ENCODE measurements around the gene WWTR1. TPM values are rescaled to one million over a fixed set of nuclear protein-coding genes. Genes with fewer than 3 reads are reported as not detected.

Gene WWTR1
- total RNA-seq, 2 experiments from 2014 or later = 0.22 to 0.30 TPM

GRCh38 chr3:149515249-149515648, 142.6 kb downstream of the WWTR1 start:
- H3K27ac Mint-ChIP-seq = no peak overlapping the region
- CTCF ChIA-PET = no interaction called here

GRCh38 chr3:149514471-149514870, 143.4 kb downstream of the WWTR1 start:
- Mint-ChIP-seq H3K27me3 (peaks cover 32% of the 10 kb centered on the region), H3K4me1 (ENCODE audit: low read depth) (peaks cover 6% of the 10 kb centered on the region), H3K4me3 (no peak overlapping the region), H3K27ac (no peak overlapping the region), H3K9me3 (no peaks in the 10 kb centered on the region), H3K36me3 (ENCODE audit: low read depth) (no peaks in the 10 kb centered on the region)
- intact Hi-C loops (cut with DNase I, micrococcal nuclease) = loop anchor here in 1 of 2 experiments (5.0 to 10.0 kb wide), 2 partner anchors 200 to 258 kb away; no protein-coding TSS in a partner anchor
- DNase-seq (no peak), ATAC-seq (ENCODE audit: poor library complexity) (no peak)
- Histone ChIP-seq H3K36me3 (ENCODE audit: insufficient read depth, low read length) (no peaks in the 10 kb centered on the region), H3K27ac (ENCODE audit: low read depth in 1 of 2, low read length in 2 of 2) (no peak overlapping the region), H3K4me1 (ENCODE audit: insufficient read depth, low read length) (no peaks in the 10 kb centered on the region), H3K4me3 (ENCODE audit: low read length) (no peak overlapping the region), H3K9me3 (ENCODE audit: control insufficient read depth in 1 of 2, insufficient read depth in 1 of 2, low read length in 2 of 2) (no peaks in the 10 kb centered on the region), H3K27me3 (ENCODE audit: control insufficient read depth in 1 of 2, insufficient read depth in 2 of 2, low read length in 2 of 2) (peaks cover 0 to 7% of the 10 kb centered on the region in 2 experiments)
- ChIA-PET POLR2A (no interaction called here), CTCF (no interaction called here)
- TF ChIP-seq CTCF (IDR thresholded peaks at IDR 0.05) = no peak

More at GRCh38 chr3:149515249-149515648, 142.6 kb downstream of the WWTR1 start:
- ATAC-seq (ENCODE audit: poor library complexity) = no peak
- peaks cover 0 to 3% of the 10 kb centered on the region in 2 experiments for H3K27me3 ChIP-seq (ENCODE audit: control insufficient read depth in 1 of 2, insufficient read depth in 2 of 2, low read length in 2 of 2)
- intact Hi-C loops (cut with DNase I, micrococcal nuclease) = loop anchor here in 1 of 2 experiments (10.0 kb wide), 1 partner anchor 200 kb away; no protein-coding TSS in a partner anchor
- Mint-ChIP-seq H3K9me3 (no peaks in the 10 kb centered on the region), H3K36me3 (ENCODE audit: low read depth) (no peaks in the 10 kb centered on the region), H3K4me3 (no peak overlapping the region), H3K4me1 (ENCODE audit: low read depth) (peaks cover 6% of the 10 kb centered on the region), H3K27me3 (peaks cover 32% of the 10 kb centered on the region)
- no peaks in the 10 kb centered on the region for H3K4me1 ChIP-seq (ENCODE audit: insufficient read depth, low read length)
- no peaks in the 10 kb centered on the region for H3K36me3 ChIP-seq (ENCODE audit: insufficient read depth, low read length)
- POLR2A ChIA-PET = no interaction called here
- no peak for TF ChIP-seq CTCF (IDR thresholded peaks at IDR 0.05)
- no peaks in the 10 kb centered on the region for H3K9me3 ChIP-seq (ENCODE audit: control insufficient read depth in 1 of 2, insufficient read depth in 1 of 2, low read length in 2 of 2)
- H3K4me3 ChIP-seq (ENCODE audit: low read length) = no peak overlapping the region
- DNase-seq = no peak
- no peak overlapping the region for H3K27ac ChIP-seq (ENCODE audit: low read depth in 1 of 2, low read length in 2 of 2)

GRCh38 chr3:149512073-149512782, 145.6 kb downstream of the WWTR1 start:
- Mint-ChIP-seq H3K9me3 (no peaks in the 10 kb centered on the region), H3K27ac (no peak overlapping the region), H3K36me3 (ENCODE audit: low read depth) (no peaks in the 10 kb centered on the region), H3K4me1 (ENCODE audit: low read depth) (peaks cover 11% of the 10 kb centered on the region), H3K4me3 (no peak overlapping the region), H3K27me3 (peaks cover 32% of the 10 kb centered on the region)
- Histone ChIP-seq H3K27me3 (ENCODE audit: control insufficient read depth in 1 of 2, insufficient read depth in 2 of 2, low read length in 2 of 2) (peaks cover 0 to 9% of the 10 kb centered on the region in 2 experiments), H3K4me1 (ENCODE audit: insufficient read depth, low read length) (no peaks in the 10 kb centered on the region), H3K4me3 (ENCODE audit: low read length) (no peak overlapping the region), H3K9me3 (ENCODE audit: control insufficient read depth in 1 of 2, insufficient read depth in 1 of 2, low read length in 2 of 2) (no peaks in the 10 kb centered on the region), H3K27ac (ENCODE audit: low read depth in 1 of 2, low read length in 2 of 2) (no peak overlapping the region), H3K36me3 (ENCODE audit: insufficient read depth, low read length) (no peaks in the 10 kb centered on the region)
- POLR2A ChIA-PET = no interaction called here
- peak; percentile 42 for TF ChIP-seq CTCF (IDR thresholded peaks at IDR 0.05)
- ATAC-seq (ENCODE audit: poor library complexity) = no peak
- DNase-seq = peak in 5 of 14 experiments; percentile 3 to 48 (median 34)
- intact Hi-C loops (cut with DNase I, micrococcal nuclease) = loop anchor here in 1 of 2 experiments (5.0 to 10.0 kb wide), 2 partner anchors 203 to 260 kb away; no protein-coding TSS in a partner anchor
- CTCF ChIA-PET = no interaction called here

Data from CD4-positive, alpha-beta T cell (primary cell).